Skeletal muscle tissue (tissue), 4 donors: ENCODE measurements around the gene B3GNT9. TPM values are rescaled to one million over a fixed set of nuclear protein-coding genes. Genes with fewer than 3 reads are reported as not detected.

Experiments
- H3K27ac ChIP-seq: one replicate; pipeline ENCODE4 v1.7.0; 2013; ENCODE audit warnings: mild to moderate bottlenecking, low read depth, low read length, inconsistent platforms
- H3K27me3 ChIP-seq, 3 donors: one replicate each; pipeline ENCODE4 v1.7.0; 2013; ENCODE audit warnings: low read length in 3 of 3; ENCODE audit not compliant: control insufficient read depth in 3 of 3, insufficient read depth in 3 of 3
- H3K36me3 ChIP-seq, 3 donors: one replicate each; pipeline ENCODE4 v1.7.0; 2013; ENCODE audit warnings: low read length in 3 of 3; ENCODE audit not compliant: control insufficient read depth in 3 of 3, insufficient read depth in 3 of 3
- H3K4me1 ChIP-seq, 3 donors: one replicate each; pipeline ENCODE4 v1.7.0; 2013; ENCODE audit warnings: low read length in 3 of 3, mild to moderate bottlenecking in 3 of 3; ENCODE audit not compliant: control insufficient read depth in 3 of 3, insufficient read depth in 3 of 3
- H3K4me3 ChIP-seq, 3 donors: one replicate each; pipeline ENCODE4 v1.7.0; 2013; ENCODE audit warnings: low read length in 3 of 3
- H3K9ac ChIP-seq, 3 donors: one replicate each; pipeline ENCODE4 v1.7.0; 2013; ENCODE audit warnings: low read length in 3 of 3, mild to moderate bottlenecking in 3 of 3, moderate library complexity in 2 of 3, low read depth in 1 of 3
- H3K9me3 ChIP-seq, 3 donors: one replicate each; pipeline ENCODE4 v1.7.0; 2013; ENCODE audit warnings: low read length in 3 of 3; ENCODE audit not compliant: control insufficient read depth in 3 of 3
- total RNA-seq: library from RNA; depleted of rRNA; stranded (reverse); fragments of >200 nt; gene quantifications from one replicate; pipeline ENCODE4 v1.2.3, GENCODE V29; 2014
- donor health status: Osteomylitis.

B3GNT9 gene
- total RNA-seq, 1 donor from 2014 or later, result 7.8 TPM

DNA sequence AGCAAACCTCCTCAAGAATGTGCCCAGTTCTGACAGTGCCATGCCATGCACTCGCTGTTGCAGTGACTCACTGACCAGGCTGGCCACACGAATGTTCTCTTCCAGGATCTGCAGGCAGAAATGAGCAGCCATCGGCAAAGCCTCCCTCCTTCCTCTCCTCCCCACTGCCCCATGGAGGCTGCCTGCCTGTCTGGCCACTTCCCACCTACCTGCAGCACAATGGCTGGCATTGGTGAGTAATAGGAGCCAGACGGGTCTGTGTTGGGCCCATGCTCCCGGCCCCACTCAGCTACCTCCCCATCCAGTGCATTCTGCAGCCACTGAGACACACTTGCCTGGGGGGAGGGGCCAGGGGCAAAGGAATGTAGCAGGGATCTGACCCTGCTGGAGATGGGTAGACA lies 35.8 kb upstream of the B3GNT9 start:
- H3K4me3 ChIP-seq, result no peak overlapping the region
- no peaks in the 10 kb centered on the region for H3K36me3 ChIP-seq
- peaks cover 33 to 42% (median 40%) of the 10 kb centered on the region in 3 donors for H3K4me1 ChIP-seq
- no peaks in the 10 kb centered on the region for H3K9me3 ChIP-seq
- no peak overlapping the region for H3K27ac ChIP-seq
- no peaks in the 10 kb centered on the region for H3K27me3 ChIP-seq
- H3K9ac ChIP-seq, result no peak overlapping the region

- H3K27ac ChIP-seq, result no peak overlapping the region
- H3K4me3 ChIP-seq, result peak overlapping the region in 2 of 3 donors; percentile 41 to 60
- H3K4me1 ChIP-seq, result peaks cover 29 to 47% (median 39%) of the 10 kb centered on the region in 3 donors
Observed at GRCh38 chr16:67185651-67186134, 34.9 kb upstream of the B3GNT9 start.

DNA sequence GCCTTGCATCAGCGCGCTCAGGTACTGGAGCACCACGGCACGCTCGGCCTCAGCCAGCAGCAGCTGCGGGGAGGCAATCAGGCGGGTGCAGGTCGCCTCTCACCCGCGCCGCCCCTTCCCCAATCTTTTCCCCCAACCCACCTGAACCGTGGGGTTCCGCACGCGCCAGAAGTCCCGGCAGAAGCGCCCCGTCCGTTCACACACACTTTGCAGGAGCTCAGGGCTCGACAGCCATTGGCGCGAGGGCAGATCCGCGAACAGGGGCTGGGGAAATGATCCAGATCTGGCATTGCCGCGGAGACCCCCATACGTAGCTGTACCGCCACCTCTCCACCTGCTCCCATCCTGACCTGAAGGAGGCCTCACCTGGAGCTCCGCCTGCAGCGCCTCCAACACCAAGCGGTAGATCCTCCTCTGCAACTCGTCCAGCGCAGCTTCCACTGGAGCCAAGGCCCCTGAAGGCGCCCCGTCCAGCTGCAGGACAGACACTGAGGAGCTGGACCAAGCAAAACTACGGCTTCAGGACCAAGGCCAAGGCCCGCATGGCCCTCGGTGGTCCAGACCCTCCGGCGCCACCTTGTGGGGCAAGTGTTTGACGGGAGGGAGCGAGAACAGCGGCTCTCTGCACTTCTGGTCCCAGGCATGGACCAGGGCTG lies 34.3 kb upstream of the B3GNT9 start:
- H3K27me3 ChIP-seq, result no peaks in the 10 kb centered on the region
- peaks cover 29 to 47% (median 39%) of the 10 kb centered on the region in 3 donors for H3K4me1 ChIP-seq
- H3K4me3 ChIP-seq, result peak overlapping the region; percentile 41 to 60 (median 52)
- peak overlapping the region in 2 of 3 donors; percentile 12 to 91 for H3K9ac ChIP-seq
- H3K9me3 ChIP-seq, result no peaks in the 10 kb centered on the region
- no peaks in the 10 kb centered on the region for H3K36me3 ChIP-seq
- no peak overlapping the region for H3K27ac ChIP-seq

More at GRCh38 chr16:67185651-67186134, 34.9 kb upstream of the B3GNT9 start:
- no peaks in the 10 kb centered on the region for H3K9me3 ChIP-seq
- no peaks in the 10 kb centered on the region for H3K36me3 ChIP-seq
- no peaks in the 10 kb centered on the region for H3K27me3 ChIP-seq
- H3K9ac ChIP-seq, result peak overlapping the region in 2 of 3 donors; percentile 12 to 91

- Histone ChIP-seq H3K9ac (peak overlapping the region; percentile 82 to 91 (median 89)), H3K27me3 (no peaks in the 10 kb centered on the region), H3K4me1 (peaks cover 29 to 47% (median 39%) of the 10 kb centered on the region in 3 donors), H3K27ac (peak overlapping the region; percentile 95), H3K9me3 (no peaks in the 10 kb centered on the region), H3K4me3 (peak overlapping the region; percentile 80 to 84 (median 82)), H3K36me3 (no peaks in the 10 kb centered on the region)
Observed at GRCh38 chr16:67184453-67184994, 33.7 kb upstream of the B3GNT9 start.

DNA sequence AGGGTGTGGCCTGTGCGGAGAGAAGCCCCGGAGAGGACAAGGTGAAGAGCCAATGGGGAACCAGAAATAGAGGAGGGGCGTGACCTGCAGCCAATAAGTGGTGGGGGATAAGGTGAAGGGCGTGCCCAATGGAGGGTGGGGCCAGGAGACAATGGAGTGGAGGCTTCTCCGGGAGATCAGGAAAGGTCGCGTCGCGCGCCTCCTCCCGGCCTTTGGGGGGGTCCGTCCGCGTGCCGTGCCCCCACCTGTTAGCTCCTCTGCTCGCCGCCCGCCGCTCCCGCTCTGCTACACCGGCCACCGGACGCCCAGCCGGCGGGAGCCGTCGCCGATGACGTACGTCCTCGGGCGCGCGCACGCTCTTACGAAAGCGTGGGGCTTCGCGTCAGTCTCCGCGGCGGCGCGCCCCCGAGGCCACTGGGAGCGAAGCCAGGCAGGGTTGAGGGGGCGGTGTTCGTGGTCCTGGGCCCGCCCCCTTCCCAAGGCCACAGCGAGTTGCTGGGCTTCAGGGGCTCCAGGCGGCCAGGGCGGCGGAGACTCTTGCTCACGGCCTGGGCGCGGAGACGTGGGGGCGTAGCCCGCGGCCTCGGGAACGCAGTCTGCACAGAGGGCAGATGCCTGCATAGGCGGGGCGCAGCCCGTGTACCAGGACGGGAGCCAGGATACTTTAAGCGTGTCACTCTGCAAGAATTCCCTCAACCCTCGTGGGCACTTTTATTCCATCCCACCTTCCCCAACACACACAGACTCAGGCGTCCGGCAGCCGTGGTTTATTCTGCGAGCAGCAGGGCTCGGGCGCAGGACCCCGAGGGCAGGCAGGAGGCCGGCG lies 33.0 kb upstream of the B3GNT9 start, which contains the start of gene MATCAP1:
Gene MATCAP1 (minus strand): TSS at position 337 of the 826 bp plus-strand sequence. CDS start 3,353 bp downstream, outside the sequence.
- no peaks in the 10 kb centered on the region for H3K9me3 ChIP-seq
- H3K4me3 ChIP-seq, result peak within 1 kb of the TSS; percentile 80 to 84 (median 82)
- H3K27me3 ChIP-seq, result no peaks in the 10 kb centered on the region
- peaks cover 31 to 49% (median 42%) of the 10 kb centered on the region in 3 donors for H3K4me1 ChIP-seq
- H3K27ac ChIP-seq, result peak within 1 kb of the TSS; percentile 95
- H3K36me3 ChIP-seq, result no peaks in the 10 kb centered on the region
- peak within 1 kb of the TSS; percentile 82 to 91 (median 89) for H3K9ac ChIP-seq

GRCh38 chr16:67183284-67183626 lies 32.5 kb upstream of the B3GNT9 start:
- peak overlapping the region; percentile 82 to 91 (median 89) for H3K9ac ChIP-seq
- H3K4me1 ChIP-seq, result peaks cover 37 to 54% (median 45%) of the 10 kb centered on the region in 3 donors
- H3K4me3 ChIP-seq, result peak overlapping the region; percentile 80 to 84 (median 82)
- H3K27me3 ChIP-seq, result no peaks in the 10 kb centered on the region
- H3K27ac ChIP-seq, result peak overlapping the region; percentile 95
- no peaks in the 10 kb centered on the region for H3K9me3 ChIP-seq
- H3K36me3 ChIP-seq, result no peaks in the 10 kb centered on the region

DNA sequence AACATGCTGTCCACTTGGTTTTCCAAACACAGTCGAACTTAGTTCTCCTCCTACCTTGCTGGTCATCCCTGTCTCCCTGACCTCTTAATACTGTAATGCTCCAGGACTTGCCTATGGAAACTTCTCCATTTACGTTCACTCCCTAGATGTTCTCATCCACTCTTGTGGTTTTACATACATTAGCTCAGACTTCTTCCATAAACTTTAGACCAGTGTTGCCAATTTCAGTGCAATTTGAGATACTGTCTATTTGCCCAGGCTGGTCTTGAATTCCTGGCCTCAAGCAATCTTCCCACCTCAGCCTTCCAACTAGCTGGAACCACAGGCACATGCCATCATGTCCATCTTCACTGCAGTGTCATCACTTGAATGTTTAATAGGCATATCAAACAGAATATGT lies 31.5 kb upstream of the B3GNT9 start:
- Histone ChIP-seq H3K9me3 (no peaks in the 10 kb centered on the region), H3K36me3 (no peaks in the 10 kb centered on the region), H3K27ac (no peak overlapping the region), H3K27me3 (no peaks in the 10 kb centered on the region), H3K4me3 (no peak overlapping the region), H3K4me1 (peaks cover 43 to 64% (median 52%) of the 10 kb centered on the region in 3 donors), H3K9ac (peak overlapping the region in 1 of 3 donors; percentile 91)

- H3K27me3 ChIP-seq, result no peaks in the 10 kb centered on the region
- peaks cover 0 to 2% (median 0%) of the 10 kb centered on the region in 3 donors for H3K36me3 ChIP-seq
- no peak overlapping the region for H3K4me3 ChIP-seq
- peak overlapping the region in 2 of 3 donors; percentile 8 to 32 for H3K9ac ChIP-seq
- H3K27ac ChIP-seq, result peak overlapping the region; percentile 45
- no peaks in the 10 kb centered on the region for H3K9me3 ChIP-seq
- peaks cover 48 to 68% (median 52%) of the 10 kb centered on the region in 3 donors for H3K4me1 ChIP-seq
Observed at GRCh38 chr16:67181346-67181745, 30.5 kb upstream of the B3GNT9 start.

- H3K9me3 ChIP-seq, result no peaks in the 10 kb centered on the region
- peaks cover 50 to 74% (median 52%) of the 10 kb centered on the region in 3 donors for H3K4me1 ChIP-seq
Observed at GRCh38 chr16:67180166-67180565, 29.4 kb upstream of the B3GNT9 start.

More at GRCh38 chr16:67180166-67180565, 29.4 kb upstream of the B3GNT9 start:
- H3K27ac ChIP-seq, result no peak overlapping the region
- H3K4me3 ChIP-seq, result no peak overlapping the region
- no peak overlapping the region for H3K9ac ChIP-seq
- H3K36me3 ChIP-seq, result peaks cover 5 to 10% (median 8%) of the 10 kb centered on the region in 3 donors
- no peaks in the 10 kb centered on the region for H3K27me3 ChIP-seq
